HG03378 (cell line): ENCODE results near the gene FAT1.

Experiments
- ATAC-seq: cut with Tn5 transposase; IDR thresholded peaks from one replicate; pipeline ENCODE4 v1.9.1; 2021; ENCODE audit warnings: mild to moderate bottlenecking, moderate library complexity; ENCODE audit not compliant: unreplicated experiment

The FAT1 gene

GRCh38 chr4:186627226-186627865 lies 96.3 kb downstream of the FAT1 start:
- no peak for ATAC-seq

GRCh38 chr4:186624951-186625350 lies 98.7 kb downstream of the FAT1 start:
- no peak for ATAC-seq

GRCh38 chr4:186623546-186623945 lies 100.1 kb downstream of the FAT1 start:
- no peak for ATAC-seq

GRCh38 chr4:186622788-186623464 lies 100.7 kb downstream of the FAT1 start:
- no peak for ATAC-seq

- no peak for ATAC-seq
Observed at GRCh38 chr4:186621959-186622553, 101.6 kb downstream of the FAT1 start.

- no peak for ATAC-seq
Observed at GRCh38 chr4:186619088-186619487, 104.6 kb downstream of the FAT1 start.

GRCh38 chr4:186617921-186618320 lies 105.7 kb downstream of the FAT1 start:
- no peak for ATAC-seq

- ATAC-seq, result no peak
Observed at GRCh38 chr4:186607490-186607889, 116.2 kb downstream of the FAT1 start.

- no peak for ATAC-seq
Observed at GRCh38 chr4:186606591-186606992, 117.1 kb downstream of the FAT1 start.

- no peak for ATAC-seq
Observed at GRCh38 chr4:186605261-186605865, 118.3 kb downstream of the FAT1 start.

- ATAC-seq, result no peak
Observed at GRCh38 chr4:186604124-186604807, 119.4 kb downstream of the FAT1 start.

GRCh38 chr4:186602978-186603377 lies 120.7 kb downstream of the FAT1 start:
- no peak for ATAC-seq

GRCh38 chr4:186599483-186599882 lies 124.2 kb downstream of the FAT1 start:
- no peak for ATAC-seq

- no peak for ATAC-seq
Observed at GRCh38 chr4:186598686-186599085, 125.0 kb downstream of the FAT1 start.

- no peak for ATAC-seq
Observed at GRCh38 chr4:186596850-186597390, 126.7 kb downstream of the FAT1 start.

- ATAC-seq, result no peak
Observed at GRCh38 chr4:186596346-186596745, 127.3 kb downstream of the FAT1 start.

- ATAC-seq, result no peak
Observed at GRCh38 chr4:186593587-186593973, 130.1 kb downstream of the FAT1 start.

GRCh38 chr4:186592966-186593586 lies 130.6 kb downstream of the FAT1 start:
- ATAC-seq, result no peak

GRCh38 chr4:186592445-186592844 lies 131.2 kb downstream of the FAT1 start:
- no peak for ATAC-seq

GRCh38 chr4:186591651-186592050 lies 132.0 kb downstream of the FAT1 start:
- no peak for ATAC-seq

- no peak for ATAC-seq
Observed at GRCh38 chr4:186588503-186588902, 135.2 kb downstream of the FAT1 start.
